ENCODE results near the gene SEPSECS. TPM values are rescaled to one million over a fixed set of nuclear protein-coding genes. Genes with fewer than 3 reads are reported as not detected.

SEPSECS gene
- total RNA-seq, 1 experiment from 2014 or later, result 3.1 TPM

GRCh38 chr4:25095837-25096236 lies 64.4 kb downstream of the SEPSECS start:
- no peaks in the 10 kb centered on the region for H3F3A ChIP-seq (ENCODE audit: low read length, unreplicated experiment)
- ATAC-seq (no peak), DNase-seq (no peak)
- H3K79me2 ChIP-seq (ENCODE audit: low read length), result no peaks in the 10 kb centered on the region
- H3K9me3 ChIP-seq (ENCODE audit: low read length), result no peaks in the 10 kb centered on the region
- no TSS peak for BruUV-seq (replicated peaks)
- ChIA-PET POLR2A (ENCODE audit: unreplicated experiment) (no interaction called here), CTCF (no interaction called here)
- no peak overlapping the region for H3K9ac ChIP-seq (ENCODE audit: low read length)
- no peaks in the 10 kb centered on the region for H3K27me3 ChIP-seq (ENCODE audit: low read length)
- no peak overlapping the region for H2AFZ ChIP-seq (ENCODE audit: low read length)
- no peak overlapping the region for H3K4me3 ChIP-seq (ENCODE audit: low read length)
- H3K36me3 ChIP-seq (ENCODE audit: low read depth, low read length), result no peaks in the 10 kb centered on the region
- no peak overlapping the region for H3K4me2 ChIP-seq (ENCODE audit: low read length)
- H3K27ac ChIP-seq (ENCODE audit: low read length), result no peak overlapping the region
- TF ChIP-seq EZH2 (IDR thresholded peaks at IDR 0.05; ENCODE audit: low read length, unreplicated experiment) (no peak), EZH2phosphoT487 (IDR thresholded peaks at IDR 0.05; ENCODE audit: borderline replicate concordance, low read length) (no peak), CTCF (conservative IDR thresholded peaks at IDR 0.05; ENCODE audit: low read depth, low read length) (no peak)
- H3K4me1 ChIP-seq (ENCODE audit: insufficient read depth, low read length), result peaks cover 2% of the 10 kb centered on the region; the same call in 1 of the 2 replicates
- no peaks in the 10 kb centered on the region for H3K9me2 ChIP-seq (replicated peaks; ENCODE audit: low read length)
- no peaks in the 10 kb centered on the region for H4K20me1 ChIP-seq (ENCODE audit: low read length)
- intact Hi-C loops (cut with micrococcal nuclease), result no loop called here

GRCh38 chr4:25092139-25092538 lies 68.1 kb downstream of the SEPSECS start:
- CTCF ChIA-PET, result no interaction called here
- TF ChIP-seq EZH2 (IDR thresholded peaks at IDR 0.05; ENCODE audit: low read length, unreplicated experiment) (no peak), EZH2phosphoT487 (IDR thresholded peaks at IDR 0.05; ENCODE audit: borderline replicate concordance, low read length) (no peak), CTCF (conservative IDR thresholded peaks at IDR 0.05; ENCODE audit: low read depth, low read length) (no peak)
- DNase-seq (no peak), ATAC-seq (no peak)
- intact Hi-C loops (cut with micrococcal nuclease), result no loop called here
- Histone ChIP-seq H2AFZ (ENCODE audit: low read length) (no peak overlapping the region), H3K4me3 (ENCODE audit: low read length) (no peak overlapping the region), H3K9ac (ENCODE audit: low read length) (no peak overlapping the region), H4K20me1 (ENCODE audit: low read length) (no peaks in the 10 kb centered on the region), H3K27ac (ENCODE audit: low read length) (no peak overlapping the region), H3F3A (ENCODE audit: low read length, unreplicated experiment) (no peaks in the 10 kb centered on the region), H3K36me3 (ENCODE audit: low read depth, low read length) (no peaks in the 10 kb centered on the region), H3K9me2 (replicated peaks; ENCODE audit: low read length) (no peaks in the 10 kb centered on the region), H3K4me1 (ENCODE audit: insufficient read depth, low read length) (peaks cover 8% of the 10 kb centered on the region; the same call in 1 of the 2 replicates), H3K27me3 (ENCODE audit: low read length) (no peaks in the 10 kb centered on the region), H3K4me2 (ENCODE audit: low read length) (no peak overlapping the region), H3K9me3 (ENCODE audit: low read length) (no peaks in the 10 kb centered on the region), H3K79me2 (ENCODE audit: low read length) (no peaks in the 10 kb centered on the region)
- no TSS peak for BruUV-seq (replicated peaks)
- POLR2A ChIA-PET (ENCODE audit: unreplicated experiment), result no interaction called here

- H3K9me2 ChIP-seq (replicated peaks; ENCODE audit: low read length), result no peaks in the 10 kb centered on the region
- peaks cover 8% of the 10 kb centered on the region; the same call in 1 of the 2 replicates for H3K4me1 ChIP-seq (ENCODE audit: insufficient read depth, low read length)
- no peaks in the 10 kb centered on the region for H3K9me3 ChIP-seq (ENCODE audit: low read length)
- TF ChIP-seq EZH2 (IDR thresholded peaks at IDR 0.05; ENCODE audit: low read length, unreplicated experiment) (no peak), CTCF (conservative IDR thresholded peaks at IDR 0.05; ENCODE audit: low read depth, low read length) (no peak), EZH2phosphoT487 (IDR thresholded peaks at IDR 0.05; ENCODE audit: borderline replicate concordance, low read length) (no peak)
- no peak overlapping the region for H3K4me3 ChIP-seq (ENCODE audit: low read length)
- no peaks in the 10 kb centered on the region for H3K27me3 ChIP-seq (ENCODE audit: low read length)
- DNase-seq, result peak; percentile 43
- no peak overlapping the region for H3K27ac ChIP-seq (ENCODE audit: low read length)
- ATAC-seq, result peak; percentile 67
- H4K20me1 ChIP-seq (ENCODE audit: low read length), result no peaks in the 10 kb centered on the region
- ChIA-PET POLR2A (ENCODE audit: unreplicated experiment) (interaction anchor here (0.6 kb wide), 1 partner anchor 13 kb away, joined by 4 read pairs; no protein-coding TSS in a partner anchor), CTCF (no interaction called here)
- intact Hi-C loops (cut with micrococcal nuclease), result no loop called here
- BruUV-seq (replicated peaks), result no TSS peak
- H2AFZ ChIP-seq (ENCODE audit: low read length), result no peak overlapping the region
- no peaks in the 10 kb centered on the region for H3K79me2 ChIP-seq (ENCODE audit: low read length)
- H3K36me3 ChIP-seq (ENCODE audit: low read depth, low read length), result no peaks in the 10 kb centered on the region
- no peak overlapping the region for H3K9ac ChIP-seq (ENCODE audit: low read length)
- no peaks in the 10 kb centered on the region for H3F3A ChIP-seq (ENCODE audit: low read length, unreplicated experiment)
- H3K4me2 ChIP-seq (ENCODE audit: low read length), result no peak overlapping the region
These were observed 69.7 kb downstream of the SEPSECS start for GRCh38 chr4:25090516-25090915.
